ENCODE measurements around the gene KRT78. TPM values are rescaled to one million over a fixed set of nuclear protein-coding genes. Genes with fewer than 3 reads are reported as not detected.

KRT78 gene
- total and polyA plus RNA-seq, 2 of the 13 experiments (the other 11 are each of a cell fraction or from before 2014, with no cell fraction given): not detected

DNA sequence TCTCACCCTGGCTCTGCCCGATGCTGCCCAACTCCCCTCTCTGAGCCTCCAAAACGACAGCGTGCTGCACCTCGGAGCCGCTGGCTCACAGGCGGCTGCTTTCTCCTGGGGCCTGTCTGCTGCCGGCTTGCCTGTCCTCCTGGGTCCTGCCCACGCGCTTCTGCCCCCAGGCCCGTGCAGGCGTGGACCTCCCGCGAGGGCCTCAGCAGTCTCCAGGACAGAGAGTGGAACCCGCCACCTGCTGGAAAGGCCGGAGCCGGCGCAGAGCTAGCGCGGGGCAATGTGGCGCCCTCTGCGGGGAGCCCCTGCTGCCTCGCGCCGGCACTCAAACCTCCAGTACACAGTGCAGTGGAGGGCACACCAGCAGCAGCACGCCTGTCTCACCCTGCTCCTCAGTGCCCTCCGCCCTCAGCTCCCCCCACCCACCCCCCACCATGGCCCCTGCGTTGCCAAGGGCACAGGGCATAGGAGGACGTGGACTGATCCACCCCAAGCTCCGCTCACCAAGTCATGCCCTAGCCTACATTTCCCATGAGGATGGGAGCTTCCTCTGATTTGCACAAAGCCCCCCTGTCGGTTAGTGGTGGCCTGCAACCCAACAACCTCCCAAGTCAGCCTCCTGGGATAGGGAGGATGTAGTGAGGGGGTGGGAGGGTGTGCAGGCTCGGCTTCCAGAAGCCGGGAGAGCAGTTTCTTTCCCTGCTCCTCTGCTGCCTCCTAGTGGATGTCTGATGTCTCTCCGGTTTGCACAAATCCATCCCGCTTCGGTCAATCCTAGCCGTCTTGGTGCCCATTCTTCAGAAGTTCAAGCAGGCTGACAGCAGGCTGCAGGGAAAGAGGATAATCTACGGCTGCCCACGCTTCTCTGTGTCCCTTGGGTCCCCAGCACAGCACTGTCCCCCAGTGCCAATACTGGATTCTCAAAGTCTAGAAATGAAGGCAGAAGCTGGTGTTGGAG is 30.9 kb upstream of the KRT78 start (continued):
- TF ChIP-seq, protein P1, sequence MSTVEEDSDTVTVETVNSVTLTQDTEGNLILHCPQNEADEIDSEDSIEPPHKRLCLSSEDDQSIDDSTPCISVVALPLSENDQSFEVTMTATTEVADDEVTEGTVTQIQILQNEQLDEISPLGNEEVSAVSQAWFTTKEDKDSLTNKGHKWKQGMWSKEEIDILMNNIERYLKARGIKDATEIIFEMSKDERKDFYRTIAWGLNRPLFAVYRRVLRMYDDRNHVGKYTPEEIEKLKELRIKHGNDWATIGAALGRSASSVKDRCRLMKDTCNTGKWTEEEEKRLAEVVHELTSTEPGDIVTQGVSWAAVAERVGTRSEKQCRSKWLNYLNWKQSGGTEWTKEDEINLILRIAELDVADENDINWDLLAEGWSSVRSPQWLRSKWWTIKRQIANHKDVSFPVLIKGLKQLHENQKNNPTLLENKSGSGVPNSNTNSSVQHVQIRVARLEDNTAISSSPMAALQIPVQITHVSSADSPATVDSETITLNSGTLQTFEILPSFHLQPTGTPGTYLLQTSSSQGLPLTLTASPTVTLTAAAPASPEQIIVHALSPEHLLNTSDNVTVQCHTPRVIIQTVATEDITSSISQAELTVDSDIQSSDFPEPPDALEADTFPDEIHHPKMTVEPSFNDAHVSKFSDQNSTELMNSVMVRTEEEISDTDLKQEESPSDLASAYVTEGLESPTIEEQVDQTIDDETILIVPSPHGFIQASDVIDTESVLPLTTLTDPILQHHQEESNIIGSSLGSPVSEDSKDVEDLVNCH (CRISPR knock-in tag; IDR thresholded peaks at IDR 0.05): no peak
- TF ChIP-seq ZNF383 (CRISPR knock-in tag; IDR thresholded peaks at IDR 0.05; ENCODE audit: borderline replicate concordance) (no peak), ZNF7 (CRISPR knock-in tag; IDR thresholded peaks at IDR 0.05) (no peak), SALL2 (CRISPR knock-in tag; IDR thresholded peaks at IDR 0.05) (0 out of 2 replicates have a peak, but pooled peaks have one; percentile 33), SMAD9 (CRISPR knock-in tag; IDR thresholded peaks at IDR 0.05) (no peak), TRIM24 (CRISPR knock-in tag; IDR thresholded peaks at IDR 0.05) (no peak), SOX13 (IDR thresholded peaks at IDR 0.05) (no peak), SOX13 (CRISPR knock-in tag; conservative IDR thresholded peaks at IDR 0.05 in 1 of 2, IDR thresholded peaks at IDR 0.05 in 1 of 2) (no peak), ZNF570 (CRISPR knock-in tag; IDR thresholded peaks at IDR 0.05; ENCODE audit: borderline replicate concordance) (no peak), NRL (CRISPR knock-in tag; IDR thresholded peaks at IDR 0.05; ENCODE audit: borderline replicate concordance) (no peak), ZFP62 (CRISPR knock-in tag; IDR thresholded peaks at IDR 0.05) (no peak), AFF4 (CRISPR knock-in tag; IDR thresholded peaks at IDR 0.05) (no peak), ZNF83 (CRISPR knock-in tag; IDR thresholded peaks at IDR 0.05; ENCODE audit: borderline replicate concordance) (0 out of 2 replicates have a peak, but pooled peaks have one; percentile 45), SIX1 (CRISPR knock-in tag; IDR thresholded peaks at IDR 0.05; ENCODE audit: borderline replicate concordance) (no peak), ZNF431 (CRISPR knock-in tag; IDR thresholded peaks at IDR 0.05; ENCODE audit: borderline replicate concordance, low read depth) (0 out of 2 replicates have a peak, but pooled peaks have one; percentile 38)
